ENCODE data around the gene OAF.
"Not testable (repeated sequence)": the region's sequence is repeated elsewhere in the genome, so short reads cannot be mapped to it uniquely, and the experiment has no call there.

OAF gene

GRCh38 chr11:120244476-120245365 is 33.9 kb downstream of the OAF start:
- no peak for DNase-seq

DNA sequence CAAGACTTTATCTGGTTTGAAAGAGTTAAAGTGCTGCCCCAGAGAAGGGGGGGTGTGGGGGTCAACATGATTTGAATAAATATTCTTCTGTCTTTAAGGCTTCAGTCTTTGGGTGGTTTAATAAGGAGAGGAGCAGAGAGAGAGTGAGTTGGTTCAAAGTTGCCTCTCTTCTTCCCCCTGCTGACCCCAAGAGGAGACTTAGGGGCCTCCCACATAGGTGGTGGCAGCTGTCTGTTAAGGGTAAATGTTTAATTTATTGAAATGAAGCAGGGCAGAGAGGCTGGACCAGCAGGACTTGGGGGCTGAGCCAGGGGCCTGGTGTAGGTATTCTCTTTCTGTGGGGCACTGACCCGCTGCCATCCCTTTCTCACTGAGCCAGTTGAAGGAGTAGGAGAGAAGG is 34.6 kb downstream of the OAF start:
- no peak for DNase-seq

- DNase-seq = no peak
Observed at GRCh38 chr11:120248551-120249278, 37.9 kb downstream of the OAF start.

GRCh38 chr11:120249279-120250262 is 38.7 kb downstream of the OAF start:
- no peak for DNase-seq

GRCh38 chr11:120253377-120253776 is 42.5 kb downstream of the OAF start:
- DNase-seq = not testable (repeated sequence)

- no peak for DNase-seq
Observed at GRCh38 chr11:120254788-120255518, 44.1 kb downstream of the OAF start.

DNA sequence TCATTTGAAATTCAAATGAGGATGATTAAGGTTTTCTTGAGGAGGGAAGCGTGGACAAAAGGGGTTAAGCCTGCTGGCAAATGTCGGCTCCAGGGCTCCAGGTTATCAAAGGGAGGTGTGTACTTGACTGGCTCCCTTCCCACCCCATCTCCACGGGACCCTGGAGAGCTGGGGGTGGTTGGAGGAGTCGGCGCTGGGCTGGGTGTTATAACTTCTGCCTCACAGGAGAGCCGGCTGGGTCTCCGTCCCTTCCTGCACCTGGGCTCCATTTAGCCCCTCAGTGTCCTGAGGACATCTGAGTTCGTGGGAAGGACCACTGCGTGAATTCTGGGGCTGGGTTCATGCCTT is 44.7 kb downstream of the OAF start:
- no peak for DNase-seq

- no peak for DNase-seq
Observed at GRCh38 chr11:120256178-120256577, 45.3 kb downstream of the OAF start.

- no peak for DNase-seq
Observed at GRCh38 chr11:120256779-120257178, 45.9 kb downstream of the OAF start.

GRCh38 chr11:120257346-120257745 is 46.5 kb downstream of the OAF start:
- no peak for DNase-seq

GRCh38 chr11:120258661-120259060 is 47.8 kb downstream of the OAF start:
- DNase-seq = no peak

DNA sequence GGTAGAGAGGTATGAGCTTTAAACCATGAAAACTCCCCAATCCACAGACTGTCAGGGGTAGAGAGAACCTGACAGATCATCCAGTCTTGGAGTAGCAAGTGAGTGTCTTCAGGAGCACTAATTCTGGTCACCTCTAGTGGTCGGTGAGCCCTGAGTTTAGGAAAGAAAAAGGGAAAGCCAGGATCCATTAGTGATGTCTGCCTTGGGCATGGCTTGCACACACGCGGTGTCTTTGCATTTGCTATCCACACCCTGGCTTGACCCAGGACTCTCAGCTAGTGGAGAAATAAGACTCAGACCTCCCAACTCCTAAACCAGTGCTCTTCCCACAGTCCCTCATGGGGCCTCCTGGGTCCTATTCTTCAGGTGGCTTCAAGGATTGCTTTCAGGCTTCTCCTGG is 48.4 kb downstream of the OAF start:
- DNase-seq = no peak

GRCh38 chr11:120259988-120260565 is 49.2 kb downstream of the OAF start:
- no peak for DNase-seq

DNA sequence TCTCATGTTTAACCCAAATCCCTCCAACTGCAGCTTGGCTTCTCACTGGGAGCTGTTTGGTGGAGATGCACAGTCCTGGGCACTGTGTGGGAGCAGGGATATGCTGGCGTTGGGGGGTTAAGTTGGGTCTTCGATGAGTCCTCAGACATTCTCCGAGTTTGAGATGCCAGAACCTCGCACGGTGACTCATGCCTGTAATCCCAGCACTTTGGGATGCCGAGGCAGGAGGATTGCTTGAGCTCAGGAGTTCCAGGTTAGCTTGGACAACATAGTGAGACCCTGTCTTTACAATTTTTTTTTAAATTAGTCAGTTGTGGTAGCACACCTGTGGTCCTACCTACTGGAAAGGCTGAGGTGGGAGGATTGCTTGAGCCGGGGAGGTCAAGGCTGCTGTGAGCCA is 49.8 kb downstream of the OAF start:
- no peak for DNase-seq

GRCh38 chr11:120261321-120261720 is 50.5 kb downstream of the OAF start:
- DNase-seq = no peak

DNA sequence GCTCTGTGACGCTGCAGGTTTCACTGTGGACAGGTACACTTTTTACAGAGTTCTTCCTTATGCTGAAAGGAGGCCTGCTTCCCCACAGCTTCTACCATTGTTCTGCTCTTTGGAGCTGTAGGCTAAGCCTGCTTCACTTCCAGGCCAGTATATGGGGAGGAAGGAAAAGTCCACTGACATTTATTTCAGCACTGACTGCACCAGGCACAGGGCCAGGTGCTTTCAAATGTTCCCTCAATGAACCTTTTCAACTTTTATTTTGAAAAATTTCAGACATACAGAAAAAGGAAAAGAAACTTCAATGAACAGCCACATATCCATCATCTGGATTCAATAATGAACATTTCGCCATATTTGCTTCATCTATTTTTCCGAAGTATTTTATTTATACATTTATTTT is 51.1 kb downstream of the OAF start:
- no peak for DNase-seq

- DNase-seq = no peak
Observed at GRCh38 chr11:120267319-120267718, 56.5 kb downstream of the OAF start.

DNA sequence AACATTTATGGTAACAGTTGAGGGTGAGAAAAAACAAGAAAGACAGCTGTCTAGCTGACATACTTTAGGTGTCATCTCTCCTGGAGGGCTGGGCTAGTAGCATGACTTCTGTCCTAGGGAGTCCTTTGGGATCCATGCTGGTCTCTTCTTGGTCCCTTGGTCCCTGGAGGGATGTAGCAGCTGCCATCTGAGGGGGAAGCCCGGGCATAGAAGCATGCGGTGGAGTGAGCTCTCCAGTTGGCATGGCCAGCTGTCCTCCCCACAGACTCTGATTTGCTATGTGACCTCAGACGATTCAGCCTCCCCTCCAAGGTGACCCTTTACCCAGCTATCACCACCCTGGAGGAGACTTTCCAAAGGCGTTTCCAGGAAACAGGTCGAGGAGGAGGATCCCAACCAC is 57.9 kb downstream of the OAF start:
- DNase-seq = no peak

GRCh38 chr11:120270386-120270785 is 59.6 kb downstream of the OAF start:
- no peak for DNase-seq

DNA sequence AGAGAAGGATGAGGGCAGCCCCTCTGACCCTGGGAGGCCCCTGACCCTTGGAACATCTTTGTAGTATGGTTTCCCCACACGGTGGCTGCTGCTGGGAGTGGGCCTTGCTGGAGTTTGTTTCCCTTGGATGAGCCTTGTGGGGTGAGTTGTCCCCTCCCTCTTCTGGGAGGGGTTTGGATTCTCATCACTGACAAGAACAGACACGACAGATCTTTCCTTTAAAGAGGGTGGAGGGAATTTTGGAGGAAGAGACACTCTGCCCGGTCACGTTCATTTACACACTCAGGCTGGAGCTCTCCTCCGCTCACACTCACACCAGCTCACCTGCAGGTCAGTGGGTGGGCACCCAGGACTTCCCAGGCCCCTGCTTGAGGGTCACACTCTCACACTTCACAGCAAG is 60.8 kb downstream of the OAF start:
- DNase-seq = no peak

DNA sequence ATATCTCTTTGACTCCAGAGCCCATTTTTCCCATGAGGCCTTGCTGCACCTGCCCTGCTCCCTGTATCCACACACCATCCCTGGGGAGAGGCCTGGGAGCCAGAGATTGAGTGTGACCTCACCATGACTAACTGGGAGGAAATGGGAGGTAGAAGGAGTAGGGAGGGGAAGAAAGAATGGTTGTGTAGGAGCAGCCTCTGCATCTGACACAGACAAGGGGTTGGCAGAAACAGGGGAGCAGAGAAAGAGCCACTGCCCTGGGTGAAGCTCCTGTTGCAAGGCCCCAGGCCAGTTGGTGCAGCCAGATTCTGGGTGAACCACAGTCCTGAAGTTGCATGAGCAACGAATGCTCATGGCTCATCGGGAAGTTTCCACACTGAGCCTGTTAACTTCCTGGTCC is 61.5 kb downstream of the OAF start:
- no peak for DNase-seq

- no peak for DNase-seq
Observed at GRCh38 chr11:120273432-120273831, 62.6 kb downstream of the OAF start.

Measured in stimulated activated CD4-positive, alpha-beta T cell treated with anti-CD3 and anti-CD28 coated beads, Interleukin-1b, Interleukin-23, amount 100 ng/mL, for 48 hours (primary cell).